ENCODE measurements around the gene S100A12. TPM values are rescaled to one million over a fixed set of nuclear protein-coding genes. Genes with fewer than 3 reads are reported as not detected.
"Not testable (repeated sequence)": the region's sequence is repeated elsewhere in the genome, so short reads cannot be mapped to it uniquely, and the experiment has no call there.

Gene S100A12
- total RNA-seq, 1 donor, result not detected

- peaks cover 24% of the 10 kb centered on the region for H3K27me3 ChIP-seq (ENCODE audit: insufficient read depth, low read length)
These were observed 25.8 kb downstream of the S100A12 start for GRCh38 chr1:153349363-153350320.

GRCh38 chr1:153348511-153349362, 26.7 kb downstream of the S100A12 start, which contains the start of gene PGLYRP4:
PGLYRP4 (minus strand) TSS chr1:153348841; CDS start chr1:153347932, 909 bp downstream.
- no peaks in the 10 kb centered on the region for H3K4me1 ChIP-seq (ENCODE audit: insufficient read depth, low read length)
- no peak within 1 kb of the TSS for H2AFZ ChIP-seq (ENCODE audit: low read length)
- no peak for TF ChIP-seq CTCF (IDR thresholded peaks at IDR 0.05; ENCODE audit: extremely low read depth, low read depth, low read length)
- no peak for DNase-seq (ENCODE audit: insufficient read length, low spot score, missing footprints)
- no peak within 1 kb of the TSS for H3K4me2 ChIP-seq (ENCODE audit: insufficient read depth, low read length)
- H3K36me3 ChIP-seq (ENCODE audit: insufficient read depth, low read length), result no peaks in the 10 kb centered on the region
- no peaks in the 10 kb centered on the region for H4K20me1 ChIP-seq (ENCODE audit: insufficient read depth, low read length)
- no peaks in the 10 kb centered on the region for H3K9me3 ChIP-seq (ENCODE audit: low read depth, low read length)
- no peaks in the 10 kb centered on the region for H3K79me2 ChIP-seq (ENCODE audit: insufficient read depth, low read length)
- peaks cover 24% of the 10 kb centered on the region for H3K27me3 ChIP-seq (ENCODE audit: insufficient read depth, low read length)
- no peak within 1 kb of the TSS for H3K4me3 ChIP-seq (ENCODE audit: insufficient read depth, low read length)
- no peak within 1 kb of the TSS for H3K27ac ChIP-seq (ENCODE audit: low read depth, low read length)

More at GRCh38 chr1:153349363-153350320, 25.8 kb downstream of the S100A12 start:
- no peak for TF ChIP-seq CTCF (IDR thresholded peaks at IDR 0.05; ENCODE audit: extremely low read depth, low read depth, low read length)
- Histone ChIP-seq H2AFZ (ENCODE audit: low read length) (no peak overlapping the region), H3K4me3 (ENCODE audit: insufficient read depth, low read length) (no peak overlapping the region), H3K4me2 (ENCODE audit: insufficient read depth, low read length) (no peak overlapping the region), H3K4me1 (ENCODE audit: insufficient read depth, low read length) (no peaks in the 10 kb centered on the region), H3K27ac (ENCODE audit: low read depth, low read length) (no peak overlapping the region), H3K36me3 (ENCODE audit: insufficient read depth, low read length) (no peaks in the 10 kb centered on the region), H3K79me2 (ENCODE audit: insufficient read depth, low read length) (no peaks in the 10 kb centered on the region), H3K9me3 (ENCODE audit: low read depth, low read length) (no peaks in the 10 kb centered on the region), H4K20me1 (ENCODE audit: insufficient read depth, low read length) (no peaks in the 10 kb centered on the region)
- DNase-seq (ENCODE audit: insufficient read length, low spot score, missing footprints), result no peak

GRCh38 chr1:153347856-153348255, 27.6 kb downstream of the S100A12 start:
- Histone ChIP-seq H2AFZ (ENCODE audit: low read length) (no peak overlapping the region), H3K4me1 (ENCODE audit: insufficient read depth, low read length) (no peaks in the 10 kb centered on the region), H3K4me3 (ENCODE audit: insufficient read depth, low read length) (no peak overlapping the region), H3K9me3 (ENCODE audit: low read depth, low read length) (no peaks in the 10 kb centered on the region), H3K27me3 (ENCODE audit: insufficient read depth, low read length) (peaks cover 24% of the 10 kb centered on the region), H3K79me2 (ENCODE audit: insufficient read depth, low read length) (no peaks in the 10 kb centered on the region), H4K20me1 (ENCODE audit: insufficient read depth, low read length) (no peaks in the 10 kb centered on the region), H3K27ac (ENCODE audit: low read depth, low read length) (no peak overlapping the region), H3K36me3 (ENCODE audit: insufficient read depth, low read length) (no peaks in the 10 kb centered on the region), H3K4me2 (ENCODE audit: insufficient read depth, low read length) (no peak overlapping the region)
- DNase-seq (ENCODE audit: insufficient read length, low spot score, missing footprints), result no peak
- TF ChIP-seq CTCF (IDR thresholded peaks at IDR 0.05; ENCODE audit: extremely low read depth, low read depth, low read length), result no peak

- not testable (repeated sequence) for H3K4me1 ChIP-seq (ENCODE audit: insufficient read depth, low read length); H3K27ac ChIP-seq (ENCODE audit: low read depth, low read length); H3K4me3 ChIP-seq (ENCODE audit: insufficient read depth, low read length); H2AFZ ChIP-seq (ENCODE audit: low read length); H3K79me2 ChIP-seq (ENCODE audit: insufficient read depth, low read length); H4K20me1 ChIP-seq (ENCODE audit: insufficient read depth, low read length); H3K4me2 ChIP-seq (ENCODE audit: insufficient read depth, low read length); DNase-seq (ENCODE audit: insufficient read length, low spot score, missing footprints); H3K36me3 ChIP-seq (ENCODE audit: insufficient read depth, low read length); H3K9me3 ChIP-seq (ENCODE audit: low read depth, low read length)
- H3K27me3 ChIP-seq (ENCODE audit: insufficient read depth, low read length), result peaks cover 24% of the 10 kb centered on the region
These were observed 28.4 kb downstream of the S100A12 start for GRCh38 chr1:153347049-153347448.

Measured in osteoblast (primary cell).